ENCODE measurements around the gene FAM200C. TPM values are rescaled to one million over a fixed set of nuclear protein-coding genes. Genes with fewer than 3 reads are reported as not detected.

FAM200C gene
- total and polyA plus RNA-seq, 10 of the 15 experiments (the other 5 are each of a cell fraction or from before 2014, with no cell fraction given), result 1.0 to 5.4 (median 2.2) TPM

DNA sequence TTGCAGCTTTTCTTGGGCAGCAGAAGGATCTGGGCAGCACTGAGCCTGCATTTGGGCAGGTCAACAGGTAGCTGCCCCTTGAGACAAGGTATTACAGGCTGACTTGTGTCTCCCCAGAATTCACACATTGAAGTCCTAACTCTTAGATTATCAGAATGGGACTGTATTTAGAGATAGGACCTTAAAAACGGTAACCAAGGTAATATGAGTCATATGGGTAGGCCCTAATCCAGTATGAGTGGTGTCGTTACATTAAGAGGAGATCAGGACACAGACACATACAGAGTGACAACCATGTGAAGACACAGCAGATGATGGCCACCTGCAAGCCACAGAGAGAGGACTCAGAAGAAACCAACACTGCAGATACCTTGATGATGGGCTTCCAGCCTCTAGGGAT lies 32.6 kb downstream of the FAM200C start:
- RAD21 ChIA-PET (ENCODE audit: unreplicated experiment), result no interaction called here
- Histone ChIP-seq H3K4me2 (ENCODE audit: control insufficient read depth, insufficient read depth) (no peak overlapping the region), H3K27me3 (replicated peaks in 1 of 2; ENCODE audit: control insufficient read depth in 2 of 2, insufficient read depth in 2 of 2, low read length in 1 of 2) (peaks cover 5 to 10% of the 10 kb centered on the region in 2 experiments; a peak in 3 of 4 replicates), H3K9me3 (replicated peaks; ENCODE audit: control insufficient read depth, insufficient read depth, low read length) (no peaks in the 10 kb centered on the region), H3K36me3 (ENCODE audit: control insufficient read depth in 2 of 2, insufficient read depth in 2 of 2, low read length in 1 of 2) (no peaks in the 10 kb centered on the region), H3K79me2 (ENCODE audit: control insufficient read depth, insufficient read depth, low read length) (no peaks in the 10 kb centered on the region), H4K20me1 (ENCODE audit: control insufficient read depth, insufficient read depth) (no peaks in the 10 kb centered on the region), H3K4me1 (ENCODE audit: control insufficient read depth, insufficient read depth, low read length) (no peaks in the 10 kb centered on the region), H3K9ac (ENCODE audit: control insufficient read depth, insufficient read depth, low read length) (no peak overlapping the region), H3K4me3 (no peak overlapping the region), H2AFZ (ENCODE audit: control insufficient read depth, low read depth, low read length) (no peak overlapping the region), H3K27ac (ENCODE audit: control insufficient read depth, insufficient read depth) (no peak overlapping the region)
- POLR2A ChIA-PET, result interaction anchor here (0.8 kb wide), 1 partner anchor 32 kb away, joined by 3 read pairs; no protein-coding TSS in a partner anchor
- no peak; the same call in 2 of the 3 replicates for ATAC-seq
- FAIRE-seq, result no peak
- intact Hi-C loops (cut with micrococcal nuclease; ENCODE audit: unreplicated experiment), result no loop called here
- SMC1A ChIA-PET (ENCODE audit: uncharacterized antibody, unreplicated experiment), result no interaction called here
- no peak for DNase-seq (ENCODE audit: low read depth, low spot score)
- in situ Hi-C loops (cut with MboI), result no loop called here
- WGBS (ENCODE audit: insufficient coverage, insufficient replicate concordance, low lambda C conversion rate, missing lambda C conversion rate), result 3% methylated on average over 2 of the region's 2 CpGs
- TF ChIP-seq IRF4 (IDR thresholded peaks at IDR 0.05; ENCODE audit: low read depth, low read length) (0 out of 2 replicates have a peak, but pooled peaks have one; percentile 15), MTA2 (IDR thresholded peaks at IDR 0.05; ENCODE audit: low read depth) (no peak)
- no TSS peak for BruUV-seq (replicated peaks)
- CTCF ChIA-PET, result no interaction called here

DNA sequence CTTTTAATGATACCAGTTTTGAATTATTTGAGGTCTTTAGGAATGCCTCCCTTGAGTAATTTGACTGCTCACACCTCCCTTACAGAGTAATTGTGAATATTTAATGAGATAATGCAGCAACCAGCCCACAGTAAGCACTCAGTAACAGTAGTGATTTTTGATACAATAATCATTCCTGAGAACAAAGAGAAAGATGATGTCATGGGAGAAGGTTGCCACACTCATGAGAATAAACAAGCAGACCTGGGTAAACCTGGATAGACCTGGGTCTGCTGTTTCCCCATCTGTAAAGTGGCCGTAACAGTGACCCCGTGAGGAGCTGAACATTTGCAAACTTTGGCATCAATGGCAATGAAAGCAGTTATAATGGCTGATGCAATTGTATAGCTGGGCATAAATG lies 33.6 kb downstream of the FAM200C start:
- POLR2A ChIA-PET, result interaction anchor here (0.6 kb wide), 1 partner anchor 162 kb away, joined by 3 read pairs; no protein-coding TSS in a partner anchor
- DNase-seq (ENCODE audit: low read depth, low spot score) (no peak), ATAC-seq (no peak), FAIRE-seq (no peak)
- Histone ChIP-seq H3K27me3 (replicated peaks in 1 of 2; ENCODE audit: control insufficient read depth in 2 of 2, insufficient read depth in 2 of 2, low read length in 1 of 2) (peaks cover 5 to 10% of the 10 kb centered on the region in 2 experiments; a peak in 3 of 4 replicates), H3K4me3 (no peak overlapping the region), H3K9ac (ENCODE audit: control insufficient read depth, insufficient read depth, low read length) (no peak overlapping the region), H3K79me2 (ENCODE audit: control insufficient read depth, insufficient read depth, low read length) (no peaks in the 10 kb centered on the region), H3K9me3 (replicated peaks; ENCODE audit: control insufficient read depth, insufficient read depth, low read length) (no peaks in the 10 kb centered on the region), H3K4me2 (ENCODE audit: control insufficient read depth, insufficient read depth) (no peak overlapping the region), H3K36me3 (ENCODE audit: control insufficient read depth in 2 of 2, insufficient read depth in 2 of 2, low read length in 1 of 2) (no peaks in the 10 kb centered on the region), H2AFZ (ENCODE audit: control insufficient read depth, low read depth, low read length) (no peak overlapping the region), H3K27ac (ENCODE audit: control insufficient read depth, insufficient read depth) (no peak overlapping the region), H4K20me1 (ENCODE audit: control insufficient read depth, insufficient read depth) (no peaks in the 10 kb centered on the region), H3K4me1 (ENCODE audit: control insufficient read depth, insufficient read depth, low read length) (no peaks in the 10 kb centered on the region)
- CTCF ChIA-PET, result no interaction called here
- WGBS (ENCODE audit: insufficient coverage, insufficient replicate concordance, low lambda C conversion rate, missing lambda C conversion rate), result 32% methylated on average over 2 of the region's 2 CpGs
- no peak for TF ChIP-seq TARDBP (IDR thresholded peaks at IDR 0.05; ENCODE audit: borderline replicate concordance)
- no peak for TF ChIP-seq ZSCAN29 (IDR thresholded peaks at IDR 0.05)
- no peak for TF ChIP-seq E4F1 (IDR thresholded peaks at IDR 0.05; ENCODE audit: borderline replicate concordance, partially characterized antibody)
- TF ChIP-seq MYC (IDR thresholded peaks at IDR 0.05; ENCODE audit: insufficient read depth, insufficient read length, insufficient replicate concordance, low read length, severe bottlenecking), result no peak
- TF ChIP-seq ATF7 (IDR thresholded peaks at IDR 0.05; ENCODE audit: low read depth), result no peak
- intact Hi-C loops (cut with micrococcal nuclease; ENCODE audit: unreplicated experiment) (no loop called here), in situ Hi-C loops (cut with MboI) (no loop called here)
- BruUV-seq (replicated peaks), result no TSS peak
- RAD21 ChIA-PET (ENCODE audit: unreplicated experiment), result no interaction called here
- SMC1A ChIA-PET (ENCODE audit: uncharacterized antibody, unreplicated experiment), result no interaction called here
